ENCODE data around the gene KRTAP10-11.
"Not testable (repeated sequence)": the region's sequence is repeated elsewhere in the genome, so short reads cannot be mapped to it uniquely, and the experiment has no call there.

The KRTAP10-11 gene

DNA sequence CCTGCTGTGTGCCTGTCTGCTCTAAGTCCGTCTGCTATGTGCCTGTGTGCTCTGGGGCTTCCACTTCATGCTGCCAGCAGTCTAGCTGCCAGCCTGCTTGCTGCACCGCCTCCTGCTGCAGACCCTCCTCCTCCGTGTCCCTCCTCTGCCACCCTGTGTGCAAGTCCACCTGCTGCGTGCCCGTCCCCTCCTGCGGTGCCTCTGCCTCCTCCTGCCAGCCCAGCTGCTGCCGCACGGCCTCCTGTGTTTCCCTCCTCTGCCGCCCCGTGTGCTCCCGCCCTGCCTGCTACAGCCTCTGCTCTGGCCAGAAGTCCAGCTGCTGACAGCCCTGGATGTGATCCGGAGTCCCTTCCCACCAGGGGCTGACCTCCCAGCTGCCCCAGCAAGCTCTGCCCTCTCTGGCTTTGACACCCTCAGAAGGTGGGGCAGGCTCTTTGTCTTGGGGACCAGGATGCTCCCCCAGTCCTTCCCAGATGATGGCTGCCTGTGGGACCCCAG is 8.3 kb upstream of the KRTAP10-11 start:
- not testable (repeated sequence) for H3K36me3 ChIP-seq (ENCODE audit: control insufficient read depth in 1 of 2, insufficient read depth in 2 of 2, low read length in 2 of 2); H3K4ac ChIP-seq (ENCODE audit: low read depth, low read length); H2AFZ ChIP-seq (ENCODE audit: insufficient read depth, low read length, poor library complexity); H4K8ac ChIP-seq (ENCODE audit: low read depth, low read length); H3K23ac ChIP-seq (ENCODE audit: low read length); H4K91ac ChIP-seq (ENCODE audit: low read depth, low read length); H2BK5ac ChIP-seq (ENCODE audit: low read depth, low read length, poor library complexity); H4K12ac ChIP-seq (ENCODE audit: low read depth, low read length); H3K9ac ChIP-seq (ENCODE audit: low read length); H3K79me2 ChIP-seq (ENCODE audit: control insufficient read depth, insufficient read depth, low read length, poor library complexity); H3K4me2 ChIP-seq (ENCODE audit: low read length); DNase-seq; H2BK120ac ChIP-seq (ENCODE audit: insufficient read depth, low read length, poor library complexity); H3K27me3 ChIP-seq (ENCODE audit: insufficient read depth, low read length); H3K4me1 ChIP-seq (ENCODE audit: control insufficient read depth in 1 of 2, insufficient read depth in 2 of 2, low read length in 2 of 2); H3K79me1 ChIP-seq (ENCODE audit: low read length); H3K18ac ChIP-seq (ENCODE audit: low read length); H2AK5ac ChIP-seq (ENCODE audit: low read length); H3K14ac ChIP-seq (ENCODE audit: low read length); H3K27ac ChIP-seq (ENCODE audit: low read depth, low read length); H2BK12ac ChIP-seq (ENCODE audit: low read length); H3K9me3 ChIP-seq (ENCODE audit: insufficient read depth, low read depth, low read length); H3K4me3 ChIP-seq (ENCODE audit: low read depth, low read length)
- WGBS (ENCODE audit: extremely low coverage, insufficient coverage, insufficient read length), result no CpG with 5 or more reads among the region's 12 CpGs

DNA sequence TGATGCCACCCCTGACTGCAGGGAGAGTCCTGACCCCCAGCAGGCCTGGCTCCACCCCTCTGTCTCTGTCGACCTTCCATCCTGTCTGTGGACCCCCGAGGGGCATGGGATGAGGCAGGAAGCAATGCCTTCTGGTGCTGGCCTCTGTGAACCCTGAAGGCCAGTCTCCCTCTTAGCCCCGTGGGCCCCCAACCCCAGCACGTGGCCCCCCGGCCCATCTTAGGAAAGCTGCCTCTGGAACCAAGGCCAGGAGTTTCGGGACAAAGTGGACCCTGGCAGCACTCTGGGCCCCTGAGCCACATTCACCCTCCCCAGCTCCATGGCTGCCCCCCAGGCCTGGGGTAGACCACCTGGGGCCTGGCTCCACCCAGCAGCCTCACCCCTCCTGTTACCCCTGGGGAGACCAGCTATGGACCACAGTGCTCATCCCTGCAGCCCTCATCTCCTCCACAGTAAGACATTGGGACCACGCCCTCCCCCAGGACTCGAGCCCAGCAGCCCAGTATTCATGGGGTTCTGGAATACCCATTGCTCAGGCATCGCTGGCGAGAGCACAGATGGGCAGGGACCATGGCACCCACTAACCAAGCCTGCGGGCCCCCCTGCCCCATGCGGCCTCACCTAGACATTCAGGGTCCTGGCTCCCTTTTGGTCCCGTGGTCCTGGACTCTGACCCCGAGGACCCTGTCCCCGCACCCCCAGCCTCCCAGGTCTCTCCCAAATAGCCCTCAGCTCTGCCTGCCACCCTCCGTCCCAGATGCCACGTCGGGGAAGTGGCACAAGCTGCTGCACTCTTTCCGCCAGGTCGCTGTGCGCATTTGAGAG is 7.5 kb upstream of the KRTAP10-11 start:
- not testable (repeated sequence) for H3K4ac ChIP-seq (ENCODE audit: low read depth, low read length); H3K23ac ChIP-seq (ENCODE audit: low read length); H2BK12ac ChIP-seq (ENCODE audit: low read length); H3K27ac ChIP-seq (ENCODE audit: low read depth, low read length); H3K79me1 ChIP-seq (ENCODE audit: low read length); H3K79me2 ChIP-seq (ENCODE audit: control insufficient read depth, insufficient read depth, low read length, poor library complexity); H3K4me1 ChIP-seq (ENCODE audit: control insufficient read depth in 1 of 2, insufficient read depth in 2 of 2, low read length in 2 of 2); H3K18ac ChIP-seq (ENCODE audit: low read length); H3K36me3 ChIP-seq (ENCODE audit: control insufficient read depth in 1 of 2, insufficient read depth in 2 of 2, low read length in 2 of 2); H3K14ac ChIP-seq (ENCODE audit: low read length); H3K9me3 ChIP-seq (ENCODE audit: insufficient read depth, low read depth, low read length); DNase-seq; H3K4me2 ChIP-seq (ENCODE audit: low read length); H3K9ac ChIP-seq (ENCODE audit: low read length); H2AFZ ChIP-seq (ENCODE audit: insufficient read depth, low read length, poor library complexity); H2BK120ac ChIP-seq (ENCODE audit: insufficient read depth, low read length, poor library complexity); H4K12ac ChIP-seq (ENCODE audit: low read depth, low read length); H2AK5ac ChIP-seq (ENCODE audit: low read length); H4K91ac ChIP-seq (ENCODE audit: low read depth, low read length); H4K8ac ChIP-seq (ENCODE audit: low read depth, low read length); H2BK5ac ChIP-seq (ENCODE audit: low read depth, low read length, poor library complexity); H3K4me3 ChIP-seq (ENCODE audit: low read depth, low read length); H3K27me3 ChIP-seq (ENCODE audit: insufficient read depth, low read length)
- WGBS (ENCODE audit: extremely low coverage, insufficient coverage, insufficient read length), result no CpG with 5 or more reads among the region's 21 CpGs

DNA sequence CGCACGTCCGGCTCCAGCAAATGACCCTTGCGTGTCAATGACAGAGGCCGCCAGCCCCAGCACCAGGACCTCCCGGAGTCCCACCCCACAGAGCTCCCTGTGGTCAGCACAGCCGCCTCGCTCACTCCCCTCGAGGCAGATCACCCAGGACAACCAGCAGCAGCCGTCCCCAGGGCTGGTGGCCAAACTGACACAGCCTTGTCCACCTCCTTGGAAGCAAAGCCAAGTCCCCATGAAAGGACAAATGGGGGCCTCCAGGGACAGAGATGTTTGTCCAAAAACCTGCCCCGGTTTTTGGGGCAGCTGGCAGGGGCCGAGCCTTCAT is 6.9 kb upstream of the KRTAP10-11 start:
- H4K91ac ChIP-seq (ENCODE audit: low read depth, low read length), result no peak overlapping the region
- no peak overlapping the region for H3K27ac ChIP-seq (ENCODE audit: low read depth, low read length)
- no peak overlapping the region for H3K9ac ChIP-seq (ENCODE audit: low read length)
- H3K79me1 ChIP-seq (ENCODE audit: low read length), result no peaks in the 10 kb centered on the region
- H3K9me3 ChIP-seq (ENCODE audit: insufficient read depth, low read depth, low read length), result no peaks in the 10 kb centered on the region
- WGBS (ENCODE audit: extremely low coverage, insufficient coverage, insufficient read length), result no CpG with 5 or more reads among the region's 12 CpGs
- H4K8ac ChIP-seq (ENCODE audit: low read depth, low read length), result no peak overlapping the region
- H3K79me2 ChIP-seq (ENCODE audit: control insufficient read depth, insufficient read depth, low read length, poor library complexity), result no peaks in the 10 kb centered on the region
- no peak overlapping the region for H2AK5ac ChIP-seq (ENCODE audit: low read length)
- no peak for DNase-seq
- no peaks in the 10 kb centered on the region for H3K4me1 ChIP-seq (ENCODE audit: control insufficient read depth in 1 of 2, insufficient read depth in 2 of 2, low read length in 2 of 2)
- H3K36me3 ChIP-seq (ENCODE audit: control insufficient read depth in 1 of 2, insufficient read depth in 2 of 2, low read length in 2 of 2), result no peaks in the 10 kb centered on the region
- H3K27me3 ChIP-seq (ENCODE audit: insufficient read depth, low read length), result no peaks in the 10 kb centered on the region
- no peak overlapping the region for H3K18ac ChIP-seq (ENCODE audit: low read length)
- H3K4me2 ChIP-seq (ENCODE audit: low read length), result no peak overlapping the region
- H2AFZ ChIP-seq (ENCODE audit: insufficient read depth, low read length, poor library complexity), result no peak overlapping the region
- H3K14ac ChIP-seq (ENCODE audit: low read length), result no peak overlapping the region
- H2BK5ac ChIP-seq (ENCODE audit: low read depth, low read length, poor library complexity), result no peak overlapping the region
- H3K4ac ChIP-seq (ENCODE audit: low read depth, low read length), result no peak overlapping the region
- H4K12ac ChIP-seq (ENCODE audit: low read depth, low read length), result no peak overlapping the region
- no peak overlapping the region for H2BK12ac ChIP-seq (ENCODE audit: low read length)
- H3K4me3 ChIP-seq (ENCODE audit: low read depth, low read length), result no peak overlapping the region
- H3K23ac ChIP-seq (ENCODE audit: low read length), result no peak overlapping the region
- H2BK120ac ChIP-seq (ENCODE audit: insufficient read depth, low read length, poor library complexity), result no peak overlapping the region

DNA sequence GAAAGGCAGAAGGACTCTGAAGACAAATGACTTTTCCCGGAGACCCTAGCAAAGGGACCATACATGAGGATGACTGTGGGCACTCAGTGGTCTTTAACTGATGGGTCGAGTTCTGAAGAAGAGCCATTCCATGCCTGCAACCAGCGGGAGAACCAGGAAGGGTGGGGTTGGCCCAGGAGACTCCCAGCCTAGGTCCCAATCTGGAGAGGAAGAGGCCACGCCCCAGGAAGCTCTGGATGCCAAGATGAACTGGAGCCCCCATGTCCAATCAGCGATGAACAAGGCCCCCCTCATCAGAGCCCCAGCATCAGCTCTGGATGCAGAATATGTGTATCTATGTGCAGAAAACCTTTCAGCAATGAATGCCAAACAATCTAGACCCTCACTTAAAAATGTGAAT is 5.5 kb upstream of the KRTAP10-11 start:
- no peak overlapping the region for H3K9ac ChIP-seq (ENCODE audit: low read length)
- no peaks in the 10 kb centered on the region for H3K27me3 ChIP-seq (ENCODE audit: insufficient read depth, low read length)
- no peak overlapping the region for H3K18ac ChIP-seq (ENCODE audit: low read length)
- H3K4ac ChIP-seq (ENCODE audit: low read depth, low read length), result no peak overlapping the region
- no peaks in the 10 kb centered on the region for H3K9me3 ChIP-seq (ENCODE audit: insufficient read depth, low read depth, low read length)
- H3K23ac ChIP-seq (ENCODE audit: low read length), result no peak overlapping the region
- no peak overlapping the region for H3K4me2 ChIP-seq (ENCODE audit: low read length)
- no peak overlapping the region for H2BK12ac ChIP-seq (ENCODE audit: low read length)
- no peak for DNase-seq
- H3K79me2 ChIP-seq (ENCODE audit: control insufficient read depth, insufficient read depth, low read length, poor library complexity), result no peaks in the 10 kb centered on the region
- no peak overlapping the region for H4K8ac ChIP-seq (ENCODE audit: low read depth, low read length)
- no peak overlapping the region for H4K12ac ChIP-seq (ENCODE audit: low read depth, low read length)
- H4K91ac ChIP-seq (ENCODE audit: low read depth, low read length), result no peak overlapping the region
- no CpG with 5 or more reads among the region's 5 CpGs for WGBS (ENCODE audit: extremely low coverage, insufficient coverage, insufficient read length)
- H2AFZ ChIP-seq (ENCODE audit: insufficient read depth, low read length, poor library complexity), result no peak overlapping the region
- no peaks in the 10 kb centered on the region for H3K36me3 ChIP-seq (ENCODE audit: control insufficient read depth in 1 of 2, insufficient read depth in 2 of 2, low read length in 2 of 2)
- no peak overlapping the region for H3K4me3 ChIP-seq (ENCODE audit: low read depth, low read length)
- H2BK5ac ChIP-seq (ENCODE audit: low read depth, low read length, poor library complexity), result no peak overlapping the region
- no peaks in the 10 kb centered on the region for H3K4me1 ChIP-seq (ENCODE audit: control insufficient read depth in 1 of 2, insufficient read depth in 2 of 2, low read length in 2 of 2)
- no peaks in the 10 kb centered on the region for H3K79me1 ChIP-seq (ENCODE audit: low read length)
- no peak overlapping the region for H2BK120ac ChIP-seq (ENCODE audit: insufficient read depth, low read length, poor library complexity)
- H2AK5ac ChIP-seq (ENCODE audit: low read length), result no peak overlapping the region
- no peak overlapping the region for H3K14ac ChIP-seq (ENCODE audit: low read length)
- H3K27ac ChIP-seq (ENCODE audit: low read depth, low read length), result no peak overlapping the region

Measured in trophoblast cell (in vitro differentiated cells and primary cell).